GM18517 (cell line): Measurements from ENCODE around the gene DIS3L2.
A peak's percentile ranks its signal among the peaks of the same experiment; 100 is the strongest.
"Not testable (repeated sequence)": the region's sequence is repeated elsewhere in the genome, so short reads cannot be mapped to it uniquely, and the experiment has no call there.

Source experiments
- ATAC-seq: cut with Tn5 transposase; IDR thresholded peaks from one replicate; pipeline ENCODE4 v1.9.1; 2021; ENCODE audit warnings: mild to moderate bottlenecking, moderate library complexity; ENCODE audit not compliant: unreplicated experiment

Gene DIS3L2

GRCh38 chr2:232008907-232009638 lies 47.6 kb downstream of the DIS3L2 start:
- no peak for ATAC-seq

GRCh38 chr2:232009639-232010274 lies 48.2 kb downstream of the DIS3L2 start:
- no peak for ATAC-seq

GRCh38 chr2:232013701-232014353 lies 52.3 kb downstream of the DIS3L2 start:
- no peak for ATAC-seq

- ATAC-seq, result no peak
These were observed 53.2 kb downstream of the DIS3L2 start for GRCh38 chr2:232014681-232015080.

GRCh38 chr2:232018181-232018580 lies 56.7 kb downstream of the DIS3L2 start:
- ATAC-seq, result no peak

GRCh38 chr2:232022718-232023117 lies 61.2 kb downstream of the DIS3L2 start:
- no peak for ATAC-seq

- no peak for ATAC-seq
These were observed 61.9 kb downstream of the DIS3L2 start for GRCh38 chr2:232023426-232023825.

GRCh38 chr2:232024457-232024856 lies 62.9 kb downstream of the DIS3L2 start:
- no peak for ATAC-seq

GRCh38 chr2:232026910-232027309 lies 65.4 kb downstream of the DIS3L2 start:
- ATAC-seq, result peak; percentile 99

GRCh38 chr2:232027530-232027929 lies 66.0 kb downstream of the DIS3L2 start:
- ATAC-seq, result no peak

GRCh38 chr2:232028071-232028470 lies 66.6 kb downstream of the DIS3L2 start:
- no peak for ATAC-seq

- ATAC-seq, result no peak
These were observed 67.1 kb downstream of the DIS3L2 start for GRCh38 chr2:232028631-232029030.

- no peak for ATAC-seq
These were observed 67.8 kb downstream of the DIS3L2 start for GRCh38 chr2:232029346-232029745.

- ATAC-seq, result no peak
These were observed 68.7 kb downstream of the DIS3L2 start for GRCh38 chr2:232030229-232030628.

GRCh38 chr2:232035292-232035691 lies 73.8 kb downstream of the DIS3L2 start:
- not testable (repeated sequence) for ATAC-seq

GRCh38 chr2:232036876-232037275 lies 75.4 kb downstream of the DIS3L2 start:
- not testable (repeated sequence) for ATAC-seq

- no peak for ATAC-seq
These were observed 76.9 kb downstream of the DIS3L2 start for GRCh38 chr2:232038251-232038880.

- ATAC-seq, result no peak
These were observed 77.5 kb downstream of the DIS3L2 start for GRCh38 chr2:232038881-232039485.

- ATAC-seq, result no peak
These were observed 81.5 kb downstream of the DIS3L2 start for GRCh38 chr2:232042911-232043574.

- no peak for ATAC-seq
These were observed 82.5 kb downstream of the DIS3L2 start for GRCh38 chr2:232043966-232044365.

GRCh38 chr2:232049350-232049749 lies 87.8 kb downstream of the DIS3L2 start:
- no peak for ATAC-seq
